ENCODE results near the gene LRRC25.

LRRC25 gene

GRCh38 chr19:18389726-18390064 lies 7.7 kb downstream of the LRRC25 start:
- no peak for TF ChIP-seq CTCF (IDR thresholded peaks at IDR 0.05; ENCODE audit: low read depth, low read length)
- DNase-seq (ENCODE audit: low read depth, low spot score) = no peak
- no peak overlapping the region for H3K4me3 ChIP-seq (ENCODE audit: low read depth, low read length)
- in situ Hi-C loops (cut with HindIII; ENCODE audit: low sequenced_read_pairs) = no loop called here

GRCh38 chr19:18388960-18389725 lies 8.3 kb downstream of the LRRC25 start:
- TF ChIP-seq CTCF (IDR thresholded peaks at IDR 0.05; ENCODE audit: low read depth, low read length) = no peak
- H3K4me3 ChIP-seq (ENCODE audit: low read depth, low read length) = peak overlapping the region; percentile 58
- in situ Hi-C loops (cut with HindIII; ENCODE audit: low sequenced_read_pairs) = no loop called here
- no peak for DNase-seq (ENCODE audit: low read depth, low spot score)

GRCh38 chr19:18388100-18388959 lies 9.1 kb downstream of the LRRC25 start:
- in situ Hi-C loops (cut with HindIII; ENCODE audit: low sequenced_read_pairs) = no loop called here
- TF ChIP-seq CTCF (IDR thresholded peaks at IDR 0.05; ENCODE audit: low read depth, low read length) = peak; percentile 90
- H3K4me3 ChIP-seq (ENCODE audit: low read depth, low read length) = peak overlapping the region; percentile 58
- DNase-seq (ENCODE audit: low read depth, low spot score) = peak; percentile 56

GRCh38 chr19:18386543-18387271 lies 10.7 kb downstream of the LRRC25 start:
- TF ChIP-seq CTCF (IDR thresholded peaks at IDR 0.05; ENCODE audit: low read depth, low read length) = no peak
- no peak for DNase-seq (ENCODE audit: low read depth, low spot score)
- in situ Hi-C loops (cut with HindIII; ENCODE audit: low sequenced_read_pairs) = no loop called here
- H3K4me3 ChIP-seq (ENCODE audit: low read depth, low read length) = peak overlapping the region; percentile 58

GRCh38 chr19:18385675-18386542 lies 11.5 kb downstream of the LRRC25 start, which contains the start of gene GDF15:
Gene GDF15, plus strand, starts transcription at chr19:18386158. Its CDS starts 32 bp downstream, at chr19:18386190.
- peak within 1 kb of the TSS; percentile 58 for H3K4me3 ChIP-seq (ENCODE audit: low read depth, low read length)
- in situ Hi-C loops (cut with HindIII; ENCODE audit: low sequenced_read_pairs) = no loop called here
- DNase-seq (ENCODE audit: low read depth, low spot score) = peak; percentile 86

More at GRCh38 chr19:18385675-18386542, 11.5 kb downstream of the LRRC25 start, which contains the start of gene GDF15:
- peak; percentile 79 for TF ChIP-seq CTCF (IDR thresholded peaks at IDR 0.05; ENCODE audit: low read depth, low read length)

Measured in astrocyte of the spinal cord (primary cell).